GM18511 (cell line): ENCODE measurements around the gene RPP38.

ENCODE experiments used
- ATAC-seq: cut with Tn5 transposase; IDR thresholded peaks from one replicate; pipeline ENCODE4 v1.9.1; 2021; ENCODE audit warnings: mild to moderate bottlenecking, moderate library complexity; ENCODE audit not compliant: unreplicated experiment

The RPP38 gene

GRCh38 chr10:15097011-15097812 is at the start of gene RPP38:
Gene RPP38 (plus strand): TSS chr10:15097355. CDS start chr10:15103315, 5,960 bp downstream.
- peak; percentile 90 for ATAC-seq

- ATAC-seq: no peak
These were observed 47.6 kb upstream of the RPP38 start for GRCh38 chr10:15049533-15049932.

GRCh38 chr10:15052121-15052520 is 45.0 kb upstream of the RPP38 start:
- no peak for ATAC-seq

- no peak for ATAC-seq
These were observed 44.1 kb upstream of the RPP38 start for GRCh38 chr10:15053061-15053460.

- no peak for ATAC-seq
These were observed 38.5 kb upstream of the RPP38 start for GRCh38 chr10:15058689-15059088.

- ATAC-seq: no peak
These were observed 37.2 kb upstream of the RPP38 start for GRCh38 chr10:15059914-15060313.

- no peak for ATAC-seq
These were observed 36.5 kb upstream of the RPP38 start for GRCh38 chr10:15060638-15061037.

GRCh38 chr10:15067154-15067553 is 30.0 kb upstream of the RPP38 start:
- no peak for ATAC-seq

- ATAC-seq: no peak
These were observed 28.4 kb upstream of the RPP38 start for GRCh38 chr10:15068802-15069201.

- no peak for ATAC-seq
These were observed 27.9 kb upstream of the RPP38 start for GRCh38 chr10:15069230-15069629.

GRCh38 chr10:15072358-15072757 is 24.8 kb upstream of the RPP38 start:
- no peak for ATAC-seq

- no peak for ATAC-seq
These were observed 21.7 kb upstream of the RPP38 start for GRCh38 chr10:15075421-15075820.

- ATAC-seq: no peak
These were observed 13.3 kb upstream of the RPP38 start for GRCh38 chr10:15083674-15084501.

- no peak for ATAC-seq
These were observed 12.6 kb upstream of the RPP38 start for GRCh38 chr10:15084502-15084922.

- peak; percentile 100 for ATAC-seq
These were observed 8.5 kb upstream of the RPP38 start, which contains the start of gene ACBD7 for GRCh38 chr10:15088428-15089261. Gene ACBD7 (minus strand): TSS chr10:15088776. CDS start chr10:15088728, 48 bp downstream.

- no peak for ATAC-seq
These were observed 5.7 kb upstream of the RPP38 start for GRCh38 chr10:15091418-15091817.

GRCh38 chr10:15092855-15093408 is 4.2 kb upstream of the RPP38 start:
- ATAC-seq: no peak

- ATAC-seq: peak; percentile 27
These were observed 519 bp upstream of the RPP38 start for GRCh38 chr10:15096661-15097010.

- no peak for ATAC-seq
These were observed 2.7 kb downstream of the RPP38 start for GRCh38 chr10:15099886-15100285.

GRCh38 chr10:15103513-15103912 is 6.4 kb downstream of the RPP38 start:
- no peak for ATAC-seq
